Measurements from ENCODE around the gene ZSCAN12. TPM values are rescaled to one million over a fixed set of nuclear protein-coding genes. Genes with fewer than 3 reads are reported as not detected.
"Not testable (repeated sequence)": the region's sequence is repeated elsewhere in the genome, so short reads cannot be mapped to it uniquely, and the experiment has no call there.

The ZSCAN12 gene
- total RNA-seq = 16.6 and 18.0 TPM in 2 replicates
- long read RNA-seq, partial matches to known transcripts = 13 of 34 reads
- long read RNA-seq, other reads (novel, unspliced or antisense) = 19 of 34 reads

- peak; percentile 76 for TF ChIP-seq CTCF (conservative IDR thresholded peaks at IDR 0.05)
- H3K9me3 Mint-ChIP-seq = no peaks in the 10 kb centered on the region
- H3K36me3 Mint-ChIP-seq (ENCODE audit: low read depth) = peaks cover 14% of the 10 kb centered on the region
- H3K27ac Mint-ChIP-seq (ENCODE audit: unreplicated experiment) = peak within 1 kb of the TSS; percentile 98
- peak; percentile 81 for DNase-seq (ENCODE audit: low read depth, low spot score)
- H3K4me3 Mint-ChIP-seq = peak within 1 kb of the TSS; percentile 94
- peaks cover 28% of the 10 kb centered on the region for H3K27me3 Mint-ChIP-seq (ENCODE audit: low read depth)
- H3K4me1 Mint-ChIP-seq = peaks cover 45% of the 10 kb centered on the region
These were observed at the start of gene ZSCAN12 for GRCh38 chr6:28399350-28400121. ZSCAN12 (minus strand) TSS chr6:28399747; CDS start chr6:28398405, 1,342 bp downstream.

GRCh38 chr6:28449056-28449455 lies 49.5 kb upstream of the ZSCAN12 start:
- no peak for DNase-seq (ENCODE audit: low read depth, low spot score)

GRCh38 chr6:28447512-28447906 lies 48.0 kb upstream of the ZSCAN12 start:
- H3K9me3 Mint-ChIP-seq; H3K27ac Mint-ChIP-seq (ENCODE audit: unreplicated experiment); H3K36me3 Mint-ChIP-seq (ENCODE audit: low read depth); DNase-seq (ENCODE audit: low read depth, low spot score); H3K27me3 Mint-ChIP-seq (ENCODE audit: low read depth): not testable (repeated sequence)
- Mint-ChIP-seq H3K4me1 (peaks cover 24% of the 10 kb centered on the region), H3K4me3 (peak overlapping the region; percentile 93)

More at GRCh38 chr6:28449056-28449455, 49.5 kb upstream of the ZSCAN12 start:
- H3K9me3 Mint-ChIP-seq = peaks cover 3% of the 10 kb centered on the region
- H3K4me1 Mint-ChIP-seq = peaks cover 12% of the 10 kb centered on the region
- no peak overlapping the region for H3K27ac Mint-ChIP-seq (ENCODE audit: unreplicated experiment)
- H3K4me3 Mint-ChIP-seq = no peak overlapping the region
- TF ChIP-seq CTCF (conservative IDR thresholded peaks at IDR 0.05) = no peak
- no peaks in the 10 kb centered on the region for H3K36me3 Mint-ChIP-seq (ENCODE audit: low read depth)
- H3K27me3 Mint-ChIP-seq (ENCODE audit: low read depth) = peaks cover 8% of the 10 kb centered on the region

- H3K27me3 Mint-ChIP-seq (ENCODE audit: low read depth) = peaks cover 4% of the 10 kb centered on the region
- peaks cover 3% of the 10 kb centered on the region for H3K9me3 Mint-ChIP-seq
- TF ChIP-seq CTCF (conservative IDR thresholded peaks at IDR 0.05) = no peak
- DNase-seq (ENCODE audit: low read depth, low spot score) = peak; percentile 35
- no peaks in the 10 kb centered on the region for H3K36me3 Mint-ChIP-seq (ENCODE audit: low read depth)
- peak overlapping the region; percentile 93 for H3K4me3 Mint-ChIP-seq
- H3K4me1 Mint-ChIP-seq = peaks cover 28% of the 10 kb centered on the region
- H3K27ac Mint-ChIP-seq (ENCODE audit: unreplicated experiment) = peak overlapping the region; percentile 89
These were observed 47.4 kb upstream of the ZSCAN12 start for GRCh38 chr6:28446818-28447511.

GRCh38 chr6:28444759-28445158 lies 45.2 kb upstream of the ZSCAN12 start:
- Mint-ChIP-seq H3K27ac (ENCODE audit: unreplicated experiment) (peak overlapping the region; percentile 69), H3K4me3 (peak overlapping the region; percentile 100), H3K4me1 (peaks cover 28% of the 10 kb centered on the region)
- H3K27me3 Mint-ChIP-seq (ENCODE audit: low read depth); DNase-seq (ENCODE audit: low read depth, low spot score); H3K36me3 Mint-ChIP-seq (ENCODE audit: low read depth); H3K9me3 Mint-ChIP-seq: not testable (repeated sequence)

- DNase-seq (ENCODE audit: low read depth, low spot score) = peak; percentile 70
- Mint-ChIP-seq H3K27ac (ENCODE audit: unreplicated experiment) (peak within 1 kb of the TSS; percentile 100), H3K9me3 (peaks cover 3% of the 10 kb centered on the region), H3K4me1 (peaks cover 28% of the 10 kb centered on the region), H3K27me3 (ENCODE audit: low read depth) (no peaks in the 10 kb centered on the region), H3K4me3 (peak within 1 kb of the TSS; percentile 100), H3K36me3 (ENCODE audit: low read depth) (no peaks in the 10 kb centered on the region)
- peak; percentile 13 for TF ChIP-seq CTCF (conservative IDR thresholded peaks at IDR 0.05)
These were observed 43.7 kb upstream of the ZSCAN12 start, which contains the start of gene ZSCAN23 for GRCh38 chr6:28443112-28443773. ZSCAN23 (minus strand) TSS chr6:28443491; CDS start chr6:28436266, 7,225 bp downstream.

Data from neural crest cell (in vitro differentiated cells).